ENCODE measurements around the gene DAPK1.

The DAPK1 gene

DNA sequence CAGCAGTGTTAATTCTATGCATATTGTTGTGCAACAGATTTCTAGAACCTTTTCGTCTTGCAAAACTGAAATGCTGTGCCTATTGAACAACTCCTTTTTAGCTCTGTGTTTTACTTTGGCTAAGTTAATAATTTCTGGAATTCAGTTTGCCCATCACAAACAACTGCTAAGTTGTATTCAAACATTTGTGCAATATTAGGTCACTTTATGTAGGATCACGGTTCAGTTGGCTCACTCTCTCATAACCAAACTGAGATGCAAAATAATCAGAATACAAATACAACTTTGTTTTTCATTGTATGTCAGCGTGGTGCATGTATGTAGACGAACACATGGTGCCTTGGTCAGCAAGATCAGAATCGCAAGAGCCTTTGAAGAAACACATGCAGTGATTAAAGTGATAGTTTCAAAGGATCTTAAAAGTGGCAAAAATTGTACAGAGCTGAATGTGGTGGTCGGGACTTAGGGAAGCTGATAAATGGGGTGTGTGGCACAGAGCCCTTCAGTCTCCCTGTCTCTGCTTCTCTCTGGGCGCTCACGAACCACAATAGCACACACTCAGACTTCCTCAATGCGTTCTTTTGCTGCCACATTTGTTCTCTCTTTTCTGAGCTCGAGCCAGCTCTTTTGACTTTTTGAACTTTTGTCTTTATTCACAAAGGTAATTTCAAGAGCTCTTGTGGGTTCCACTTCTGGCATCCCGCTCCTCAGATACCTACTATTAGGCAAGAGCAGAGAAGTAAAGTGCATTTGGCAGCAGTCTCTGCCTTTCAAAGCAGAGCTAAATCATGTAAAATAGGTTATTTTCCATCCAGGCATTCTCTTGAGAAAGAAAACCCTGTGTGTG, 115.8 kb downstream of the DAPK1 start:
- DNase-seq (ENCODE audit: low spot score), result no peak

DNA sequence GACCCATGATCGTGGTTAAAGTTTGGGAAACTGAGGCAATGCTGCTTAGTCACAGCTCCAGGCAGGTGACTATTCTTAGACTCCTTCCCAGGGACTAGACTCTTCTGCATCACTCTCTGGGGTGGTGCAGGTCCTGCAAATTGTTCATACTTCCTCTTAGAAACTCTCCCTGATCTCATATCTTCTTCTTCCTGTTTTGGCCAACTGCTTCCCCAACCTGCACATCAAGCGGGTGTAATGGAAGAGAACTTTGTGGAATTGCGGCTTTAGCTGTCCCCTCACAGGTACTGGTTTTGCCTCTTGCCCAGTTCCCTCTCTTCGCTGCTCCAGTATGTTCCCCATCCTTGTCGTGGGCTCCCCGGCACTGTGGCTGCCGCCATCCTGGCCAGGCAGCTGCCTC, 116.7 kb downstream of the DAPK1 start:
- no peak for DNase-seq (ENCODE audit: low spot score)

DNA sequence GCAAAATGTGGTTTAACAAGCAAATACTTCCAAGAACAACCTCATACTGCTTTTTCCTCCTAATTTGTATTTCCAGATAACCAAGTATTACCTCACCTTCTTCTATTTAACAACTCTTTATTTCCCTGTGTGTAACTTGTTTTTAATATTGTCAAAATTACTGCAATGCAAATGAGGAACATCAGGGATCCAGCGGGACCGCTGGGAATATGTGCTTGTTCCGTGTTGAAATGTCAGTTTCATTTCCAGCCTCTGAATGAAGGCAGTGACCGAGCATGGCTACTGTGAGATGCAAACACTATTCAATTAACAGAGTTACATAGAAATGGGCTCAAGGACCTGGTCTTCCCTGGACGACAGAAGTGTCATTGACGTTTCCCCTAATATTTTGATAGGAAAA, 117.5 kb downstream of the DAPK1 start:
- no peak for DNase-seq (ENCODE audit: low spot score)

DNA sequence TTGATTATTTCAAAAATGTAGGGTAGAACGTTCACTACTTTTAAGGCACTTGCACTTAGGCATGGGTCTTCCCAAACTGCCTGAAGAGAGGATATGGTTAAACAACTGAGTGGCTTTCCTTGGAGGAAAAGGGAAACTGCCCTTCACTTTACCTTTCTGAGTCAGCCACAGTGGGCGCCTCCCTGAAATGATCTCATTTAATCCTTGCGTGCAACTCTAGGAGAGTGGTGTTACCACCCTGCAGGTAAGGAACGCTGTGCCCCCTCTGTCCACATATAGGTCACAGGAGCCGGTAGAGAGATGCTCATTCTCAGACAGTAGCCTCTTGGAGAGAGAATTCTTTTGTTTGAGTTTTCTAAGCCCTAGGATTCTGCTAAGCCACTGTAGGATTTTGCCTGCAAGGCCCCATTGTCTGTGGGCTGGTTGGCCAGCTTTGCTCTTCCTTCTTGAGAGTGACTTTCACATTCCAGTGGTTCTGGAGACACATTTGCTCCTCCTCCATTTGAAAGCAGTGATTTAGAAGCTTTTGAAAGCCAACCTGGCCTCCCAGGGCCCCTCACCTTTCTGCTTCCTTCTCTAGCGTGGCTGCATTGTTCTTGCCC, 118.0 kb downstream of the DAPK1 start:
- no peak for DNase-seq (ENCODE audit: low spot score)

DNA sequence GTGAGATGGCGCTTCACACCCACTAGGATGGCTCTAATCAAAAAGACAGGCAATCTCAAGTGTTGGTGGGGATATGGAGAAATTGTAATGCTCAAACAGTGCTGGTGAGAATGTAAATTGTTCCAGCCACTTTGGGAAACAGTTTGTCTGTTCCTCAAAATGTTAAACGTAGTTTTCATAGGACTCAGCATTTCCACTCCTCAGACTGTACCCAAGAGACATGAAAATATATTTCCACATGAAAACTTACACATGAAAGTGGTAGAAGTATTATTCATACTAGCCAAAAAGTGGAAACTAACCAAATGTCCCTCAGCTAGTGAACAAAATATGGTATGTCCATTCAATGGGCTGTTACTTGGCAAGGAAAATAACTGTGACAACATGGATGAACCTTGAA, 120.6 kb downstream of the DAPK1 start:
- DNase-seq (ENCODE audit: low spot score), result no peak

DNA sequence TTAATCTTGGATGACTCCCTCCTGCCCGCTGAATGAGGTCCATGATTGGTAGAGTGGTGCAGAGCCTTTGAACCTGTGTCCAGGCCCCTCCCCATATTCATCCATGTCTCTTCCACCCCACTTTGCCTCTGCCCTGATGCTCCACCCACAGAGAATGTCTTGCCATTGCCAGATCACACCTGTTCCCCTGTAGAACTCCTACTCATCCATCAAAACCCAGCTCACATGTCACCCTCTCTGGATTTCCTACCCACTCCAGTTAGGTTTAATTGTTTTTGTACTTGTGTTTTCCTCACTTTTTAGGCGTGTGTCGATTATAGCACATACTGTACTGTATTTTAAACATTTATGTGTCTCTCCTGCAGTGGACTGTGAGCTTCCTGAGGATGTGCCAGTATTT, 121.3 kb downstream of the DAPK1 start:
- no peak for DNase-seq (ENCODE audit: low spot score)

DNA sequence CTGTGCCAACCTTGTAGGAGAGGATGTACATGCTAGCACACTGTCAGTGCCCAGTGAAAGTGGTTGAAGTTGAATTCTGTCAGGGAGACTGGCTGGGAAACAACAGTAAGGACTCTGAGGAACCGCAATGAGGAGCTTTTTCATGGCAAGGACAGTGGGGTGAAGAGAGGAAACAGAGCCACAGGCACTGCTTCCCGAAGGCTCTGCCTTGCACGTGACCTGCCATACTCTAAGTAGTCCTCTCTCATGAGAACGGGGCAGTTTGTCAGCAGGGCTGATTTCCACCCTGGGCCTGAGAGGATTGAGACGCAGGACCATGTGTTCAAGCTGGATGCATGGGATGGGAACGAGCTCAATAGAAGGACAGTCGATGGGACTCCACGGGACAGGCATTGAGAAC, 121.7 kb downstream of the DAPK1 start:
- DNase-seq (ENCODE audit: low spot score), result no peak

DNA sequence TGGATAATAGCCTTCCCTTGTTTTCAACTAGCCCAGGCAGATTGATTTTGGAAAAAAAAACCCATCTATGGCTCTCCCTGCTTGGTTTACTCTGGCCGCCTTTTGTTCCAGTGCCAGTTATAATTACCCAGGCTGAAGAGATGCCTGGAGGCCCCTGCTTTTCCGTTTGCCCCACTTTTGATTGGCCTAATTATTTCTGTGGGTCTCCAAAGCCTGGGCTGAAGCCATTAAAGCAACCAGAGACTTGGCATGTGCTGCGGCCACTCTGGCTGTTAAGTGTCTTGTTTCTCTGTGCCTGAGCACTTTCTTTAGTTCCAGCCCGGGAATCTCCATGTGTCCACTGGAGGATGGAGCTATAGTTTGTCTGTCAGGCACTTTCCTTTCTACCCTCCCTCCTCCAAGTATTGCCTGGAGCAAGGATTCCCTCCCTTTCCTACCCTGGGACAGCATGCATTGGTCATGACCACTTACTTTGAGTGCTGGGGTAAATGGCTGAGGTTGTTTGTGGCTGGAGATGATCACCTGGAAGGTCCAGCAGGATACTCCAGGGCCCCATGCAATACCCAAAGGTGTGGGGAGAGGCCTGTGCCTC, 123.2 kb downstream of the DAPK1 start:
- DNase-seq (ENCODE audit: low spot score), result peak; percentile 33

DNA sequence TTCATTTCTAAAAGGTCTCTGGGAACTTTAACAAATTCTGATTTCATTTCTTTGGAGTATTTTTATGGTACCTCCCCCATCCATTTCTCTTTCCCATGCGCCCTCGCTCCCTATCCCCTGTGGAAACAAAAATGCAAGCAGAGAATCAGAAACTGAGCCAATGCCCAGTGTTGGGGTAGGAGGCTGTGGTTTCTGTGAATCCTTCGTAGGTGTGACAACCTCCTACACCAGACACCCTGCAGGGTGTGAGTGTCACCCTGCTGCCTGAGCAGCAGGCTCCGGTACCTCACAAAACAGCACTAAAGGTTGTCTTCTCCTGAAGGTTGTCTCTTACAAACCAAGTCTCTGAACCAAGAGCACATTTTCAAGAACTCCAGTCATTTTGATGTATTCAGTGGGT, 124.4 kb downstream of the DAPK1 start:
- DNase-seq (ENCODE audit: low spot score), result no peak

DNA sequence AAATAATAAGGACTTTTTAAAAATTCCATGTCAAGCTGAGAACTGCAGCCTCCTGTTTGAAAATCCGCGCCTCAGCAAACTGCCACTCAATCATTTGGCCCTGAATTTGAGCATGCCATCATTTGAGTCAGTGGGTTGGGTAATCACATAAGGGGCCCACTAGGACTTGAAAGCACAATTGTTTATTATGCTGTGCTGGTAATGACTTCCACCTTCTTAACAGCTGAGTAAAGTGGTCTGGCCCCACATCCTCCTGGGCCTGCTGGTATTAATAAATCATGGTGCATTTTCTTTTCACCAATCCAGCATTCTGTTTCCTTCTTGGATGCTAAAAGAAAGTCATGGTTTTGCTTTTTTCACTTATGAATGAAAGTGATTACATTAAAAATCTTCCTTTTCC, 125.3 kb downstream of the DAPK1 start:
- DNase-seq (ENCODE audit: low spot score), result no peak

DNA sequence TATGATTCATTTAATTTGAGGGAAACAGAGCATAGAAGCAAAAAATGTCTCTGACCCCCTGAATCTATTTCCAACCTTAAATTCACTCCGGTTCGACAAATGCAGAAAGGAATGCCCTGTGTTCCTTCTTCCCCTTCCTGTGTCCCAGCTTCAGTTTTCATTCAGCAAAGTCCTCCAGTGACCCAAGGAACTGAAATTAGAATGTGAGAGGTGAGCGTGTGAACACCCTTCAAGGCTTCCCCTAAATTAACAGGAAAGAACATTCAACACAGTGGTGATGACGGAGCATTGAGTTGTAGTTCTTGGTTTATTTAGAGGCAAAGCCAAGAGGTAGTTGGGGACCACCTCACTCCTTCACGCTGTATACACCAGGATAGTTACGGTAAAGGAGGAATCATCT, 130.7 kb downstream of the DAPK1 start:
- no peak for DNase-seq (ENCODE audit: low spot score)

DNA sequence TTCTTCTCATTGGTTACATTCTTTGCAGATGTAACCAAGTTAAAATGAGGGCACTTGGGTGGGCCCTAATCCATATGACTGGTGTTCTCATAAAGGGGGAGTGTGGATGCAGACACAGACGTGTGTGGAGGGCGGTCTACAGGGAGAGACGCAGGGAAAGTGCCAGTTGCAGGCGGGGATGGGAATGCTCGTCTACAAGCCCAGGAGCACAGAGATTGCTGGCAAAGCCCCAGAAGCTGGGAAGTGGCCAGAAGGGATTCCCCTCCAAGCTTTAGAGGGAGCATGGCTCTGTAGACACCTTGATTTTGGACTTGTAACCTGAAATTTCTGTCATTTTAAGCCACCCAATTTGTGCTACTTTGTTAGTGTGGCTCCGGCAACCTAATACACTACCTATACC, 131.4 kb downstream of the DAPK1 start:
- DNase-seq (ENCODE audit: low spot score), result no peak

DNA sequence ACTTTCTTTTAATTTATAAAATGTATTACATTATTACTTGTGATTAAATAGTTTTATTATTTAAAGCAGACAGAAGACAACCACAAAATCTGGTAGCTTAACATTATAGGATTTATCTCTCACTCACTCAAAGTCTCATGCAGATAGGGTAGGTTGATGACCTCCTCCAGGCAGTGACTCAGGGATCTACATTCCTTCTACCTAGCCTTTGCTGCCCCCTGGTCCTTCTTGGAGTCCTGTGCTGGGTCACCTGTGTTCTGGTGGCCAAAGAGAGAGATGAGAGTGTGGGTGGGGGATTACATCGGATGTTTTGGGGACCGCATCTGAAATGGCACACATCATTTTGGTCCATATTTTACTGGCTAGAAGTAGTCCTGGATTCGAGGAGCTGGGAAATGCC, 132.6 kb downstream of the DAPK1 start:
- DNase-seq (ENCODE audit: low spot score), result no peak

DNA sequence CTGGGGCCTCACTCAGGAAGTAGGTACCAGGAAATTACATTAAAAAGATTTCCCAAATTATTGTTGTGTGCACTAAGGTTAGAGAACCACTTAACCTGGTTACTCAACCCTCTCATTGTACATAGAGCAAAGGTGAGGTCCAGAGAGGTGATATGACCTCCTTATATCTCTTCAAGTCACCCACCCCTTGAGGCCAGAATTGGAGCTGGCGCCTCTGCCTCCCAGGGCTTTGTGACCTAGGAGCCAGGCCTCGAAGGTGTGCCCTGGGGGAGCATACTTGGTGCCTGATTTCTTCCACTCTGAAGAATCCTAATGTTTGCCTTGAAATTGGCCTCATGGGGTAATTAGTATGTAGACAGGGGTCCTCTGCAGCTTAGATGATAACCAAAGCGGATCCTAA, 133.2 kb downstream of the DAPK1 start:
- no peak for DNase-seq (ENCODE audit: low spot score)

DNA sequence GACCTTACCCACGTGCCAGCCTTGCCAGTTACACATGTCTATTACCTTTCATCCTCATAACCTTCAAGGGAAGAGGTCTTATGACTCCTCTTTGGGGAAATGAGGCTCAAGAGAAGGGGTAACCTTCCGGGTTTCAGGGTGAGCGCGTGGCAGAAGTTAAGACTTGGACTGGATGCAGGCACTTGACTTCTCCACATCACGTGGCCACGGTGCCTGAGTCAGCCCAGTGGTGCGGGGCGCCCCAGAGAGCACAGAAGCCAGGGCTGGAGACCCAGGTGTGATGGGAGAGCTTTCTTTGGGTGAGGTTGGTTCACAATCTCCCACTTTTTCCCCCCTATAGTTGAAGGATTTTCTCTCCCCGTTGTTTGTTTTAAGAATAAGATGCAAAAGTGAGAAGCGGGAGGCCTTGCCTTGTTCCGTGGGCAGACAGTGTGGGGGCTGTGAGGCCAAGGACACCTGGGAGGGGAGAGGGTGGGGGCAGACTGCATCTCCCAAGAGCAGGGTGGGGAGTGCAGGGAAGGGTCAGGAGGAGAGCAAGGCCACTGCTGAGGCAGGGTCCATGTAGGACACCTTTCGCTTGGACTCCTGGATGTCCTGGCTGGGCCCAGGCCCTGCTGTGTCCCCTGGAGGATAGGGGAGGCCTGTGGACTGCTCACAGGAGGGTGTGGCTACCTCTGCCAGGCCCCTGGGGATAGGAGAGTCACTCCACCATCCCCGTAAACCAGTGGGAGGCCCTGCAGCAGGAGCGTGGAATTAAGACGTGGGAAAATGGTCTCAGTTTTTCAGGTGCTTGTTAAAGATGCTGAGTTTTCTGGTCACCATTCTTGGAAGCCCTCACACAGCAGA, 138.2 kb downstream of the DAPK1 start:
- no peak for DNase-seq (ENCODE audit: low spot score)

DNA sequence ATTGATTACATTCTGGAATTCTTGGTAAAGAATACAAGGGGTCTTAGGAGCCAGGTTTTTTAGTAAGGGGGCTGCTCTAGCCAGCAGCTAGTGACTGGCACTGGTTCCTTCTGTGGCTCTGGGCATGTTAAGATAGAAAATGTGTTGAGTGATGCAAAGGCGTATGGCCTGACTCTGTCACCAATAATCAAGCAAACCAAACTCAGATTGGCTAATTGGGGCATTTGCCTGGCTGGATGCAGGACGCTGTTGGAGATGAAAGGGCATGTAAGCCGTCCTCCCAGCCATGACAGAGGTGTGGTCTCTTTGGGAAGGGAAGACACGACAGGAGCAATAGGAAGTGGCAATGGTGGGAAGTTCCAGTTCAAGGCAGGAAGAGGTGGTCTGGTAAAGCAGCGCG, 140.6 kb downstream of the DAPK1 start:
- no peak for DNase-seq (ENCODE audit: low spot score)

DNA sequence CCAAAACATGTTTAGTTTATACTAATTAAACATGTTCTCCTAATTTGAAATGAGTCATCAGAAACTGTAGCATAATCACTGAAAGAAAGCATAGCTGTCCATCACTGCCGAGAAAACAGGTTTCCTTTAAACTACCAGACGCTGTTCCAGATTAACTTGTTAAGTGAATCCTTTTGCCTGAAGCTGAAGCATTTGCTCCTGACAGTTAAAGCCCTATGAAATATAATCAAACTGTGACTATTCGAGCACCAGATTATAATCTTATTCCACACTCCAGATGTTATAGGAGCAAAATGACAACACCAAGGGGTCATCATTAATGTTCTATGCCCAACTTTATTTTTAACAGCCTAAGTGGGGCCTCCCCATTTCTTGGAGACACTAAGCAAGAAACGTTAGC, 142.3 kb downstream of the DAPK1 start:
- no peak for DNase-seq (ENCODE audit: low spot score)

DNA sequence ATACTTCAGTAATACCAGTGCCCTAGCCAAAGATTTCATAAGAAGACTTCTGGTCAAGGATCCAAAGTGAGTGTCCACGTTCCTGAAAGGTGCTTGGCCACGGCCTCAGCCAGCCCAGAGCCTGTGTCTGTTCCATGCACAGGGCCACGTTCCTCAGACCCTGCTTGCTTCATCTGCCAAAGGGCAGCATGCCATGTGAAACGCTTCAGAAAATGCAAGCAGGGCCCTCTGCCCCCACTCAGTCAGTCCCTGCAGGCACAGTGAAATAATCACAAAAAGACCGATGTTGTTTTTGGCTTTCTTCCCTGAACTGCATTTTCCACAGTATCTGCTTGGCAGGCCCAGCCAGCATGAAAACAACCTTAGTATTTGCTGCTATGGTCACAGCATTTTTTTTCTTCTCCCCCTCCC, 142.7 kb downstream of the DAPK1 start:
- DNase-seq (ENCODE audit: low spot score), result no peak

DNA sequence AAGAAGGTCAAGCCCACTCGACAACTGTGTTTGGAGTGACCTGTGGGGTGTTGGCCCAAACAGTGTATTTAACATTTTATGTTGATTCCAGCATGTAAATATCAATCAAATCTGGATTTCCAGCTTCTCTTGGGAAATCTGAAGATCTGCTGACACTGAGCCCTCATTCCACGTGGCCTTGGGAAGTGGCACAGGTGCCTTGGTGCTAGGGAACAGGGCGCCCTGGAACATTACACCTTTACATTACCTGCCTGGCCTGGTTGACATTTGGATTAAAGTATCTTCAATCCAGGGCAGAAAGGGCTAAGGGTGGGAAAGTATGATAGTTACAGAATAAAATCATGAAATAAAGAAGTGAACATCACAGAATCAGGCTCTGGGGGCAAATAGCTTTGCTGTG, 143.4 kb downstream of the DAPK1 start:
- DNase-seq (ENCODE audit: low spot score), result no peak

DNA sequence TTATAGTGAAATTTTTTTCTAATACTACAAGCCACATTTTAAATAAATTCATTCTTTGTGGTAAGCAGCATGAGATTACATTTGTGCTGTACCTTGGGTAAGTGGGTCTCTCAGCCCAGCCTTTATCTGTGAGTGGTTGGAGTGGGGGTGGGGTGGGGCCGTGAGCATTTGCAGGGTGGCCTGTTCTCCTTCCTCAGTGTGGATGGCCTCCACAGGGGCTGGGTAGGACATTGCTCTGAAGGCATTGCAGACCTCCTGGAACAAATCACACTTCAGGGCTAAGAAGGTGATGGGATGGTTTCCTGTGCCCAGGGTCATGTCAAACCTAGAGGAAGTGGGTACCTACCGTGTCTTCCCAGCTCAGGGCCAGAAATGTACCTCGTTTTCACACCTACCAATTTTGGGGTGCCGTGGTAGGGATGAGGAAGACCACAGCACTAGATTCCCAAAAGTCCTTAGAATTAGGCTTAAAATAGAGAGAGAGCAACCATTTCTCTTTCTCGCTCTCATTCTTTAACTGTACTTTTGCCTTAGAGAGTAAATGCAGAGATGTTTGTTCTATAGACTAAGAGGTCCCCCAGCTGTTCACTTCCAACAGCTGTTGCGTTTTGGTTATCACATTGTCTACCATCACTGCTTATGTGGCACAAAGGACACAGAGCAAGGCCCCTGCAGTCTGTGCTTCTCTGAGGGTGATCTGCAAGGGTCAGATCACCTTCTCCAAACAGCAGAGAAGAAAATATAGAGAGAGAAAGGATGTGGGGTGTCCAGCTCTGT, 144.9 kb downstream of the DAPK1 start:
- no peak for DNase-seq (ENCODE audit: low spot score)

DNA sequence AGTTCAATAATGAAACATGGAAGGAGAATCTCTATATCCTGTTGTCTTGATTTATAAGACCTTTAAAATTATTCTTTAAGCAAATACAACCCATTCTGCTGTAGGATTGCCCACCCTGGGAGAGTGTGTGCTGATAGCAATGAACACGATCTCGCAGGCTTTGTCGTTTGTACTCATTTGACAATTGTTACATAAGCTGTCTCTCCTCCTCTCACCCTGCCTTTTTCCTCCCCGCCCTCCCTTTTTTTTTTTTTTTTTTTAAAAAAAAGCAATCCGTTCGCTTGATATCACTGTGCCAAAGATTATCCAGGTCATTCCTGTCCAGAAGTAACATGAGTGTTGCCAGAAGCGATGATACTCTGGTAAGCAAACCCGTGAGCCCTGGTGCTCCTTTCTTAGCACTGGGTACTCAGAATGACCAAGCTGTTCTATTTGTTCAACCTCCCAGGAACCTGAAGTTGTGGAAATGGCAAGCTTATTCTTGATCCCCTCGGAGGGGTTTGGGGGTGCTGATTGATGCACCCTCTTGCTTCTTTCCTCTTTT, 145.5 kb downstream of the DAPK1 start:
- no peak for DNase-seq (ENCODE audit: low spot score)

Data from cerebellar cortex (tissue), 1 donor.